22Rv1 (cell line): ENCODE data around the gene FAM89A.

ENCODE experiments used
- CTCF ChIP-seq: fragments of 450-650 bp; IDR thresholded peaks from 2 replicates; pipeline ENCODE4 v1.5.1; 2017; ENCODE audit warnings: mild to moderate bottlenecking
- ZFX ChIP-seq: fragments of 450-650 bp; IDR thresholded peaks from 2 replicates; pipeline ENCODE4 v1.6.1; 2017; ENCODE audit warnings: antibody characterized with exemption, borderline replicate concordance

- TF ChIP-seq CTCF: no peak
- no peak for TF ChIP-seq ZFX
Measured at GRCh38 chr1:231016966-231017365, 23.1 kb downstream of the FAM89A start.
